Glutamatergic neuron (in vitro differentiated cells): ENCODE data around the gene CLTCL1. TPM values are rescaled to one million over a fixed set of nuclear protein-coding genes. Genes with fewer than 3 reads are reported as not detected.
A peak's percentile ranks its signal among the peaks of the same experiment; 100 is the strongest.

Experiments used
- DNase-seq: peaks from one replicate; pipeline ENCODE4 v3.0.0; 2022
- H3K27ac Mint-ChIP-seq: one replicate; pipeline ENCODE4 v1.8.0; 2020; ENCODE audit warnings: mild to moderate bottlenecking, mixed read lengths, inconsistent platforms; ENCODE audit not compliant: unreplicated experiment
- H3K27me3 Mint-ChIP-seq: one replicate; pipeline ENCODE4 v1.8.0; 2020; ENCODE audit warnings: mild to moderate bottlenecking, moderate library complexity, mixed read lengths, inconsistent platforms; ENCODE audit not compliant: unreplicated experiment
- H3K36me3 Mint-ChIP-seq: one replicate; pipeline ENCODE4 v1.8.0; 2020; ENCODE audit warnings: mild to moderate bottlenecking, mixed read lengths, inconsistent platforms; ENCODE audit not compliant: unreplicated experiment
- H3K4me1 Mint-ChIP-seq: one replicate; pipeline ENCODE4 v1.8.0; 2020; ENCODE audit warnings: mild to moderate bottlenecking, low read depth, mixed read lengths, inconsistent platforms; ENCODE audit not compliant: unreplicated experiment
- H3K4me3 Mint-ChIP-seq: one replicate; pipeline ENCODE4 v1.8.0; 2020; ENCODE audit warnings: mild to moderate bottlenecking, mixed read lengths, inconsistent platforms; ENCODE audit not compliant: unreplicated experiment
- H3K9me3 Mint-ChIP-seq: one replicate; pipeline ENCODE4 v1.8.0; 2020; ENCODE audit warnings: mild to moderate bottlenecking, moderate library complexity, mixed read lengths, inconsistent platforms; ENCODE audit not compliant: unreplicated experiment
- CTCF ChIP-seq: fragments of 200-600 bp; sonication (generic); IDR thresholded peaks from one replicate; pipeline ENCODE4 v1.5.0; 2021; ENCODE audit not compliant: partially characterized antibody, unreplicated experiment
- total RNA-seq: library from RNA; stranded (reverse); fragmentation: NEBNext Ultra II Directional; extraction: Animal tissue kit (Norgen Biotek cat#: 25700); gene quantifications from one replicate; pipeline ENCODE4 v1.2.1, GENCODE V29; 2021; ENCODE audit not compliant: unreplicated experiment

Gene CLTCL1
- total RNA-seq, 1 donor from 2014 or later: 11.8 TPM

GRCh38 chr22:19173047-19174035, 118.2 kb downstream of the CLTCL1 start:
- H3K9me3 Mint-ChIP-seq: peaks cover 16% of the 10 kb centered on the region
- no peak for DNase-seq
- H3K27ac Mint-ChIP-seq: peak overlapping the region; percentile 59
- no peak for TF ChIP-seq CTCF
- H3K4me1 Mint-ChIP-seq: peaks cover 13% of the 10 kb centered on the region
- H3K27me3 Mint-ChIP-seq: peaks cover 24% of the 10 kb centered on the region
- no peaks in the 10 kb centered on the region for H3K36me3 Mint-ChIP-seq
- peak overlapping the region; percentile 99 for H3K4me3 Mint-ChIP-seq

GRCh38 chr22:19172213-19173046, 119.1 kb downstream of the CLTCL1 start:
- peaks cover 17% of the 10 kb centered on the region for H3K9me3 Mint-ChIP-seq
- peaks cover 13% of the 10 kb centered on the region for H3K4me1 Mint-ChIP-seq
- H3K4me3 Mint-ChIP-seq: peak overlapping the region; percentile 99
- TF ChIP-seq CTCF: no peak
- H3K27me3 Mint-ChIP-seq: peaks cover 29% of the 10 kb centered on the region
- DNase-seq: no peak
- peak overlapping the region; percentile 77 for H3K27ac Mint-ChIP-seq
- no peaks in the 10 kb centered on the region for H3K36me3 Mint-ChIP-seq

- H3K27me3 Mint-ChIP-seq: peaks cover 33% of the 10 kb centered on the region
- H3K36me3 Mint-ChIP-seq: no peaks in the 10 kb centered on the region
- peaks cover 13% of the 10 kb centered on the region for H3K4me1 Mint-ChIP-seq
- H3K9me3 Mint-ChIP-seq: peaks cover 17% of the 10 kb centered on the region
- TF ChIP-seq CTCF: no peak
- no peak for DNase-seq
- no peak overlapping the region for H3K27ac Mint-ChIP-seq
- peak overlapping the region; percentile 99 for H3K4me3 Mint-ChIP-seq
Measured at GRCh38 chr22:19169947-19170318, 121.6 kb downstream of the CLTCL1 start.

- peaks cover 33% of the 10 kb centered on the region for H3K27me3 Mint-ChIP-seq
- no peaks in the 10 kb centered on the region for H3K36me3 Mint-ChIP-seq
- H3K4me3 Mint-ChIP-seq: no peak overlapping the region
- TF ChIP-seq CTCF: no peak
- no peak for DNase-seq
- peaks cover 21% of the 10 kb centered on the region for H3K9me3 Mint-ChIP-seq
- H3K27ac Mint-ChIP-seq: no peak overlapping the region
- peaks cover 11% of the 10 kb centered on the region for H3K4me1 Mint-ChIP-seq
Measured at GRCh38 chr22:19169002-19169946, 122.2 kb downstream of the CLTCL1 start.
